HepG2 (cell line): ENCODE results near the gene ANKS1A. TPM values are rescaled to one million over a fixed set of nuclear protein-coding genes. Genes with fewer than 3 reads are reported as not detected.

Experiments
- ATAC-seq: fragments of 200-7000 bp; cut with Tn5 transposase; 3 replicates; pipeline ENCODE4 v1.9.1; 2020; ENCODE audit warnings: mild to moderate bottlenecking, moderate library complexity
- BruUV-seq: library from RNA; stranded (reverse); fragments of 400-500 nt; replicated peaks from 2 replicates; lab custom pipeline; 2021; lab: Mats Ljungman, UMichigan
- CTCF ChIA-PET: fragments of 300-600 bp; formaldehyde crosslinking; extraction: SDS; loops from one replicate; lab custom pipeline; 2021; ENCODE audit warnings: low total read pairs, inconsistent platforms, low intra/inter-chr PET ratio; lab: Yijun Ruan, JAX
- POLR2A ChIA-PET: fragments of 350-600 bp; sonication (Branson Sonifier 250); formaldehyde crosslinking; loops from one replicate; lab custom pipeline; 2020; ENCODE audit warnings: antibody characterized with exemption, inconsistent platforms; lab: Yijun Ruan, JAX
- DNase-seq: peaks from one replicate; pipeline ENCODE4 v3.0.0-alpha.2; 2015; ENCODE audit warnings: low spot score
- FAIRE-seq: peaks from 3 replicates; lab custom pipeline; 2011; peaks lifted over from hg19 to GRCh38; lab: Jason Lieb, UNC
- H2AFZ ChIP-seq: one replicate; pipeline ENCODE4 v1.6.1; 2011; ENCODE audit warnings: low read length, inconsistent platforms
- H3K27ac ChIP-seq: fragments of 300-600 bp; 3 replicates; pipeline ENCODE4 v1.8.0; 2011; ENCODE audit warnings: mixed run types, mild to moderate bottlenecking, mixed read lengths, low read length, inconsistent platforms; ENCODE audit not compliant: insufficient read depth; ENCODE audit errors: extremely low read length
- H3K27me3 ChIP-seq, 2 experiments: fragments of 200-600 bp in 1 of 2; 2 replicates in 1 of 2; 3 replicates in 1 of 2; pipeline versions ENCODE4 v1.6.0 to v1.8.0; 2011; ENCODE audit warnings: low read length in 2 of 2, mild to moderate bottlenecking in 2 of 2, moderate library complexity in 2 of 2, inconsistent platforms in 1 of 2; ENCODE audit not compliant: insufficient read depth in 2 of 2, control insufficient read depth in 1 of 2
- H3K36me3 ChIP-seq, 2 experiments: fragments of 200-600 bp in 1 of 2; replicated peaks in 1 of 2; 2 replicates in 1 of 2; 3 replicates in 1 of 2; pipeline versions ENCODE4 v1.5.1 to v1.8.0; 2011; ENCODE audit warnings: low read length in 2 of 2, inconsistent platforms in 1 of 2; ENCODE audit not compliant: insufficient read depth in 2 of 2, control insufficient read depth in 1 of 2
- H3K4me1 ChIP-seq: 2 replicates; pipeline ENCODE4 v1.5.1; 2012; ENCODE audit warnings: low read length, inconsistent platforms; ENCODE audit not compliant: insufficient read depth
- H3K4me2 ChIP-seq: 2 replicates; pipeline ENCODE4 v1.6.0; 2011; ENCODE audit warnings: low read depth, low read length, inconsistent platforms
- H3K4me3 ChIP-seq, 3 experiments: fragments of 200-600 bp in 1 of 3; sonication (generic), shearing (Covaris generic) in 1 of 3; replicated peaks in 1 of 3; 2 replicates each; pipeline ENCODE4 v1.5.1; 2011 to 2016; ENCODE audit warnings: low read length in 3 of 3, inconsistent platforms in 2 of 3, low read depth in 2 of 3, mild to moderate bottlenecking in 2 of 3, control low read depth in 1 of 3, mixed read lengths in 1 of 3; ENCODE audit not compliant: insufficient read depth in 1 of 3
- H3K79me2 ChIP-seq: one replicate; pipeline ENCODE4 v1.6.1; 2011; ENCODE audit warnings: low read length, inconsistent platforms; ENCODE audit not compliant: insufficient read depth
- H3K9ac ChIP-seq: 2 replicates; pipeline ENCODE4 v1.6.0; 2011; ENCODE audit warnings: mild to moderate bottlenecking, low read depth, low read length, inconsistent platforms; ENCODE audit not compliant: insufficient read depth
- H3K9me3 ChIP-seq: 2 replicates; pipeline ENCODE4 v1.5.1; 2012; ENCODE audit warnings: mild to moderate bottlenecking, low read length
- H4K20me1 ChIP-seq: 2 replicates; pipeline ENCODE4 v1.6.0; 2011; ENCODE audit warnings: inconsistent platforms, mild to moderate bottlenecking, low read length, moderate library complexity; ENCODE audit not compliant: insufficient read depth
- AFF4 ChIP-seq: sonication (generic); formaldehyde crosslinking; IDR thresholded peaks from 2 replicates; pipeline ENCODE4 v1.4.0; 2020; ENCODE audit warnings: missing genetic modification reagents
- ARNTL ChIP-seq: sonication (generic); formaldehyde crosslinking; IDR thresholded peaks from 2 replicates; pipeline ENCODE4 v1.4.0; 2020; ENCODE audit warnings: mild to moderate bottlenecking, missing genetic modification reagents
- CBX5 ChIP-seq: sonication (generic); formaldehyde crosslinking; IDR thresholded peaks from 2 replicates; pipeline ENCODE4 v1.4.0; 2020; ENCODE audit warnings: missing genetic modification reagents, borderline replicate concordance
- CHCHD3 ChIP-seq: sonication (generic); formaldehyde crosslinking; IDR thresholded peaks from 2 replicates; pipeline ENCODE4 v1.8.0; 2022; ENCODE audit warnings: mild to moderate bottlenecking, missing genetic modification reagents, moderate library complexity
- DDIT3 ChIP-seq: sonication (generic); formaldehyde crosslinking; IDR thresholded peaks from 2 replicates; pipeline ENCODE4 v1.4.0; 2020; ENCODE audit warnings: mild to moderate bottlenecking, missing genetic modification reagents
- DNMT3B ChIP-seq: conservative IDR thresholded peaks from 2 replicates; pipeline ENCODE4 v1.6.1; 2016; ENCODE audit warnings: missing biosample characterization, control low read depth
- FOXO1 ChIP-seq: sonication (generic); formaldehyde crosslinking; IDR thresholded peaks from 2 replicates; pipeline ENCODE4 v1.4.0; 2020; ENCODE audit warnings: missing genetic modification reagents
- IRF9 ChIP-seq: sonication (generic); formaldehyde crosslinking; IDR thresholded peaks from 2 replicates; pipeline ENCODE4 v1.8.0; 2022; ENCODE audit warnings: missing genetic modification reagents, mild to moderate bottlenecking, borderline replicate concordance
- JUNB ChIP-seq: sonication (generic); formaldehyde crosslinking; IDR thresholded peaks from 2 replicates; pipeline ENCODE4 v1.8.0; 2022; ENCODE audit warnings: missing genetic modification reagents, mild to moderate bottlenecking, borderline replicate concordance
- MIXL1 ChIP-seq: IDR thresholded peaks from 2 replicates; pipeline ENCODE4 v1.6.1; 2016
- ZC3H4 ChIP-seq: sonication (generic); formaldehyde crosslinking; IDR thresholded peaks from 2 replicates; pipeline ENCODE4 v1.4.0; 2020; ENCODE audit warnings: missing genetic modification reagents, borderline replicate concordance
- ZNF24 ChIP-seq: fragments of 450-650 bp; IDR thresholded peaks from 2 replicates; pipeline ENCODE4 v1.6.1; 2017; ENCODE audit warnings: antibody characterized with exemption, mild to moderate bottlenecking
- ZNF768 ChIP-seq: sonication (generic); formaldehyde crosslinking; IDR thresholded peaks from 2 replicates; pipeline ENCODE4 v1.4.0; 2020; ENCODE audit warnings: missing genetic modification reagents
- WGBS: methylation state at CpG from one replicate; pipeline ENCODE4 v1.1.6; 2017; ENCODE audit warnings: low lambda C conversion rate; 5-methylcytosine and 5-hydroxymethylcytosine counted together
- in situ Hi-C: cut with HindIII; loops from 2 replicates; pipeline ENCODE4 v1.10.0; 2017; ENCODE audit warnings: low pct_unique_long_range_greater_than_20kb; ENCODE audit not compliant: extremely low pct_ligation_motif_present
- intact Hi-C: fragments of 100-400 bp; cut with micrococcal nuclease; formaldehyde crosslinking; loops from one replicate; pipeline ENCODE4 v1.10.0; 2022; ENCODE audit not compliant: unreplicated experiment
- polyA plus RNA-seq, 8 experiments: library from polyadenylated mRNA; depleted of rRNA in 3 of 8; stranded (reverse) in 7 of 8; unstranded in 1 of 8; fragments of >200 nt; fragmentation: Illumina TruSeq in 4 of 8; extraction: Trizol in 4 of 8; gene quantifications; 2 replicates each; pipeline versions ENCODE4 v1.2.1 to v1.2.3, GENCODE V29; 2011 to 2016; ENCODE audit warnings: low read depth in 4 of 8, missing spikeins in 1 of 8, mixed read lengths in 1 of 8; ENCODE audit not compliant: insufficient read depth in 1 of 8
- total RNA-seq, 5 experiments: library from RNA; depleted of rRNA; stranded (reverse); fragments of >200 nt; fragmentation: Illumina TruSeq; extraction: Trizol; gene quantifications; 2 replicates each; pipeline ENCODE4 v1.2.3, GENCODE V29; 2016; ENCODE audit warnings: low read depth in 1 of 5
- TF ChIP-seq, protein P1 (sequence below), 2 experiments: sonication (generic) in 1 of 2; formaldehyde crosslinking in 1 of 2; IDR thresholded peaks; 2 replicates each; pipeline versions ENCODE4 v1.5.1 to v1.6.1; 2011 to 2020; ENCODE audit warnings: borderline replicate concordance in 1 of 2, low read depth in 1 of 2, low read length in 1 of 2, mild to moderate bottlenecking in 1 of 2, missing genetic modification reagents in 1 of 2, moderate library complexity in 1 of 2
- TF ChIP-seq, protein P2 (sequence below): sonication (generic); formaldehyde crosslinking; IDR thresholded peaks from 2 replicates; pipeline ENCODE4 v1.8.0; 2022; ENCODE audit warnings: missing genetic modification reagents, mild to moderate bottlenecking, moderate library complexity, borderline replicate concordance

Gene ANKS1A
- total and polyA plus RNA-seq, 2 of the 13 experiments (the other 11 are each of a cell fraction or from before 2014, with no cell fraction given): 7.2 to 15.1 TPM

- Histone ChIP-seq H2AFZ (no peak overlapping the region), H3K4me3 (no peak overlapping the region), H4K20me1 (no peaks in the 10 kb centered on the region), H3K79me2 (no peaks in the 10 kb centered on the region), H3K36me3 (peaks cover 18 to 59% of the 10 kb centered on the region in 2 experiments), H3K27me3 (no peaks in the 10 kb centered on the region), H3K9me3 (no peaks in the 10 kb centered on the region), H3K27ac (no peak overlapping the region), H3K4me1 (no peaks in the 10 kb centered on the region), H3K9ac (no peak overlapping the region), H3K4me2 (no peak overlapping the region)
- no peak for DNase-seq
- ATAC-seq: no peak
- ChIA-PET POLR2A (no interaction called here), CTCF (no interaction called here)
- intact Hi-C loops (no loop called here), in situ Hi-C loops (no loop called here)
- BruUV-seq: no TSS peak
- FAIRE-seq: no peak
- 100% methylated on average over 2 of the region's 2 CpGs for WGBS
- TF ChIP-seq ZC3H4 (CRISPR knock-in tag) (no peak), ARNTL (CRISPR knock-in tag) (no peak), MIXL1 (CRISPR knock-in tag) (no peak), CBX5 (CRISPR knock-in tag) (no peak), JUNB (CRISPR knock-in tag) (no peak), DNMT3B (no peak), IRF9 (CRISPR knock-in tag) (no peak), ZNF768 (CRISPR knock-in tag) (no peak), CHCHD3 (CRISPR knock-in tag) (no peak), DDIT3 (no peak), AFF4 (CRISPR knock-in tag) (no peak), ZNF24 (no peak), FOXO1 (CRISPR knock-in tag) (no peak)
- TF ChIP-seq, protein P1, sequence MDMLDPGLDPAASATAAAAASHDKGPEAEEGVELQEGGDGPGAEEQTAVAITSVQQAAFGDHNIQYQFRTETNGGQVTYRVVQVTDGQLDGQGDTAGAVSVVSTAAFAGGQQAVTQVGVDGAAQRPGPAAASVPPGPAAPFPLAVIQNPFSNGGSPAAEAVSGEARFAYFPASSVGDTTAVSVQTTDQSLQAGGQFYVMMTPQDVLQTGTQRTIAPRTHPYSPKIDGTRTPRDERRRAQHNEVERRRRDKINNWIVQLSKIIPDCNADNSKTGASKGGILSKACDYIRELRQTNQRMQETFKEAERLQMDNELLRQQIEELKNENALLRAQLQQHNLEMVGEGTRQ (IDR thresholded peaks at IDR 0.05; ENCODE audit: low read depth, low read length): no peak
- TF ChIP-seq, protein P1 (CRISPR knock-in tag; IDR thresholded peaks at IDR 0.05; ENCODE audit: borderline replicate concordance): no peak
- TF ChIP-seq, protein P2, sequence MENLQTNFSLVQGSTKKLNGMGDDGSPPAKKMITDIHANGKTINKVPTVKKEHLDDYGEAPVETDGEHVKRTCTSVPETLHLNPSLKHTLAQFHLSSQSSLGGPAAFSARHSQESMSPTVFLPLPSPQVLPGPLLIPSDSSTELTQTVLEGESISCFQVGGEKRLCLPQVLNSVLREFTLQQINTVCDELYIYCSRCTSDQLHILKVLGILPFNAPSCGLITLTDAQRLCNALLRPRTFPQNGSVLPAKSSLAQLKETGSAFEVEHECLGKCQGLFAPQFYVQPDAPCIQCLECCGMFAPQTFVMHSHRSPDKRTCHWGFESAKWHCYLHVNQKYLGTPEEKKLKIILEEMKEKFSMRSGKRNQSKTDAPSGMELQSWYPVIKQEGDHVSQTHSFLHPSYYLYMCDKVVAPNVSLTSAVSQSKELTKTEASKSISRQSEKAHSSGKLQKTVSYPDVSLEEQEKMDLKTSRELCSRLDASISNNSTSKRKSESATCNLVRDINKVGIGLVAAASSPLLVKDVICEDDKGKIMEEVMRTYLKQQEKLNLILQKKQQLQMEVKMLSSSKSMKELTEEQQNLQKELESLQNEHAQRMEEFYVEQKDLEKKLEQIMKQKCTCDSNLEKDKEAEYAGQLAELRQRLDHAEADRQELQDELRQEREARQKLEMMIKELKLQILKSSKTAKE (CRISPR knock-in tag): no peak
Observed at GRCh38 chr6:34984416-34984815, 95.4 kb downstream of the ANKS1A start.
